HT1080 (cell line): ENCODE results near the gene PDE8A. TPM values are rescaled to one million over a fixed set of nuclear protein-coding genes. Genes with fewer than 3 reads are reported as not detected.
"Not testable (repeated sequence)": the region's sequence is repeated elsewhere in the genome, so short reads cannot be mapped to it uniquely, and the experiment has no call there.

Experiments used
- DNase-seq: peaks from one replicate; pipeline ENCODE4 v3.0.0-alpha.2; 2015; ENCODE audit warnings: low read depth
- small RNA-seq: library from RNA; depleted of rRNA; stranded (forward); fragments of <200 nt; gene quantifications from one replicate; pipeline ENCODE3, GENCODE V24; 2014
- total RNA-seq: library from RNA; depleted of rRNA; stranded (reverse); fragments of >200 nt; shearing (Covaris generic); gene quantifications from 2 replicates; pipeline ENCODE4 v1.2.3, GENCODE V29; 2014; rRNA removed

PDE8A gene
- total RNA-seq, 1 experiment from 2014 or later: 26.8 TPM

DNA sequence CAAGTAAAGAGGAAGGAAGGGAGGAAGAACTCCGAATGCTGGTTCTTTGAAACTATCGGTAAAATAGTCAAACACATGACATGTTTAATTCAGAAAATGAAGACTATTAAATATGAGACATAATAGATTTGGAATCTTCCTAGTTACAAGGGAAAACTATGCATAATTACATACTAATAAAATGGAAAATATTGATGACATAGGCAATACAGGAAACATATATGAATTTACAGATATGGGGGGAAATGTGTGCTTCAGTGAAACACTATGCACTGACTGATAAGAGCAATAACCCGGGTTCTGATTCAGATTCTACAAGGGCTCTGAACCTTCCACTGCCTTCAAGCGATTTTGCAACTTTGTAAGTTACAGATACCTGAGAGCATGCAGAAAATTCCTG is 185.9 kb downstream of the PDE8A start:
- DNase-seq: no peak

DNA sequence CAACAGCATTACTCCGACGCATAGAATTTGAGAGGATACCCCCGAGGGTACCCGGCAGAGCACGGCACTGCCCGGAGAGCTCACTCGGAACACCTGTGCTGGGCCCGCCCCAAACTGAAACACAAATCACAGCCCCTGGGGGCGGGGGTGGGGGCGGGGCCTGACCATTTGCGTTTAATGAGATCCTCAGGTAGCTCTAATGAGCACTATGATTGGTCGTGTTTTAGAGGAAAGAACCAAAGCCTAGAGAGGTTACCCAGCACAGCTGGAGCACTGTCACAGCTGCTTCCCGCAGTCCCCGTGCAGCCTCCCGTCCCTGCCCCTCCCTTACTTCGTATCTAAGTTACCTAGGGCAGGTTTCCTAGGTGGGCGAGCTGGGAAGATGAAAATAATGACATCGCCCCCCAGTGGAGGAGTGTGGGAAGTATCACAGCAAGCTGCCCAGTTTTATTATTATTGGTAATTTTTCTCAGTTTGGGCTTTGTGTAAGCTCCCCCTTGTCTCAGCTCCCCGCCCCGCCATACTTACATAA is 187.1 kb downstream of the PDE8A start:
- DNase-seq: peak; percentile 21

DNA sequence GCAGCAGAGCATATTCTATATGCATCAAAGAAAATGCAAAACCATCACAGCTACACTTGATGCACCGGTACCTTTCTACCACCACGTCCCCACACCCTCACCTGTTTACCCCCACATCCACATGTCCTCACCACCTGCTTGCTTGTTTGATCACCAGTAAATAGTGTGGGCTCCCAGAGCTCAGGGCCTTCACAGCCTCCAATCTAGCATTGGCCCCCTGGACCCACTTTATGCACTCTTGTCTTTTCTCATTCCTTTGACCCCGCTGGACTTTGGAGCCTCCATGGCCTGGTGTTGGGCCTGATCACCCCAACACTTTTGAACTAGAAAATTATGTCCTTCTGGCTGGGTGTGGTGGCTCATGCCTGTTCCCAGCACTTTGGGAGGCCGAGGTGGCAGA is 190.1 kb downstream of the PDE8A start:
- DNase-seq: no peak

DNA sequence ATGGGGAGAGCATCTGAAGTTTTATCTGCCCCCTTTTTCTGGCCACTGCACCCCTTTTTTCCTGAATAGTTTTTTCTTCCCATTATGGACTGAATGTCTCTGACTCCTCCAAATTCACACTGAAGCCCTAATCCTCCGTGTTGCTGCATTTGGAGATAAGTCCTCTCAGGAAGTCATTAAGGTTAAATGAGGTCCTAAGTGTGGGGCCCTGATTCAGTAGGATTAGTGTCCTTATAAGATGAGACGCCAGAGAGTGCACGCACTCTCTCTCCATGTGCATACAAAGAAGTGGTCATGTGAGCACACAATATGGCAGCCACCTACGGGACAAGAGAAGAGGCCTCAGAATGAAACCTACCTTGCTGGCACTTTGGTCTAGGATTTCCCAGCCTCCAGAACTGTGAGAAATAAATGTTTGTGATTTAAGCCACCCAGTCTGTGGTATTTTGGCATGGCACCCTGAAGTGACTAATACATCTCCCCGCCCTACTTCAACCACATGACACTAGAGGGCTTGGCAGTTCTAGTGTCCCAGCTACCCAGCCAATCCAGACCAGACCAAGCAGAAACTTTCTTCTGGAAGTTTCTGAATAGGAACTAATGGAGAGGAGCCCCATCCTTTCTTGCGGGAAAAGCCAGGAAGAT is 191.3 kb downstream of the PDE8A start:
- peak; percentile 64 for DNase-seq

DNA sequence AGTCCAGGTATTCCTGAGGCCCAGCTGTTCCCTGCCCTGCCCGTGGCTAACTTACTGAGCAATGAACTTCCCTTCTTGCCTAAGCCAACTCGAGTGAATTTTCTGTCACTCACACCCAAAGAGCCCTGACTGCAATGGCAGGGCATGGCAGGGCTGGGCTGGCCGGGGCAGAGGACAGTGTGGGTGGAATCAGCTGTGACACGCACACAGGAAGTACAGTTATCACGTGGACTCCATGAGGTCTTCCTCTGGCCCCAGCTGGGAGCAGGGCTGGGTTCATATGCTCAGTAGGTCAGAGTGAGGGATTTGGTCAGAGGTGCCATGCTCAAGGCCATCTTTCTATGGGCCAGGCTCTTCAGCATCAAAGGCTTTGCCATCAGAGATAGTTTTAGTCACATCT is 192.0 kb downstream of the PDE8A start:
- DNase-seq: not testable (repeated sequence)

DNA sequence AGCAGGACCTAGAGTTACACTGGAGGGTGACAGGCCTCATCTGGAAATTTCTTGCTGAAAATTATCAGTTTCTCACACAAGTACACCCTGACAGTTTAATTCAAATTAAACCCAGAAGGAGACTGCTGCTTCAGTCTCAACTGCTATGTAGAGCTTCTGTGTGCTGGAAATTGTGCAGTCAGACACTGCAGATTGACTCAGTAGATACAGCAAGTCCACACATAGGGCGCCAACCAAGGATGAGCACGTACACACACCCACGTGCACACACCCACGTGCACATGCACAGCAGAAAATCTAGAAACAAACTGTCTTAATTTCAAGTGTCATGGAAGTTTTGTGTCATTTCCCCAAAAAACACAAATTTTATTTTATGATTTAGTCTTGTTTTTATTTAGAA is 192.9 kb downstream of the PDE8A start:
- DNase-seq: no peak

DNA sequence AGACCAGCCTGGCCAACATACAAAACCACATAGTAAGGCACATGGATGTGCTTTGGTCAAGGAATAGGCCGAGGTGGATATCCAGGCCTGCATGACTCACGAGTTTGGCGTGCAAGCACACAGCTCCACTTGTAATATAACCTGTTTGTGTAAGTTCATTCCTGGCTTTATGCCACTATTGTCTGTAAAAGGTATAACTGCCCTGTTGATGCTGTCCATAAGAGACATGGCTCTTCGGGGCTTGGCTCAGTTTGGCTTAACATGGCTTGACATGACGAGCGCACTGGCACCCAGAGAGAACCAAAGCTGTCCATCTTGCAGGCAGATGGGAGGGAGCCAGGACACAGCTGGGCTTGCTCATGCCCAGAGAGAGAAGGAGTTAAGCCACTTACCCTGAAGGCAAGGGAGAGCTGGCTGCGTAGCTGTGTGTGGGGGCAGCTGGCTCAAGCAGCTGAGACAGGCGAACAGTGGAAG is 195.4 kb downstream of the PDE8A start:
- DNase-seq: peak; percentile 85

DNA sequence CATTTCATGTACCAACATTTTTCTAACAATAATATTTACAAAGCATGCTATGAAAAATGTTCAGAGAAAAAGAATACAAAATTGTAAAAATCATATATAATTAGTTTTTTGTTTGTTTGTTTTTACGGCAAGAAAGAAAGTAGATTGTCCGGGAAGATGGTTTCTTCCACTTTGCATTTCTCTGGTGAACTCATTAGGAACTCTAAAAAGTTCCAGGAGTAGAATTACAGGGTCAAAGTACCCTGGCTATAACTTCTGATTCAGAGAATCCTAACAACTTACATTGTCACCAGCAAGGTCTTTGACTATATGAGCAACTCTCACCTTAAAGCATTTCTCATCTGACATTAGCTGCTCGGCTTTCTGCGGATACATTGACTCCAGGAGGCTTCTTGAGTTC is 196.7 kb downstream of the PDE8A start:
- DNase-seq: no peak

DNA sequence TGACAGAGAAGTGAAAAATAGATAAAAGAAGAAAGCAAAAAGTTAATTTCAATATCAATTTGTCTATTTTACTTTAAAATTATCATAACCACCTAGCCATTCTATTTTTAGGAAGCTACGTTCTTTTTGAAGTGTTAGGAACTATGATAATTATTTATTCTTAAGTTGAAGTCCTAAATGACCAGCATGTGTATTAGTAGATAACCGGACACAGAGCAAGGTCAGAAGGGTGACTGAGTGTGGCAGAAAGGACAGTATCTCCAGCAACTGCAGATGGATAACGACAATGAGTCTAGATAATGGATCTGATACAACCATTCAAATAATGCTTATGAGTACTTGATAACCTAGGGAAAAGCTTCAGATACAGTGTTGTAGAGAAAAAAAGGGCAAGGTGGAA is 198.0 kb downstream of the PDE8A start:
- DNase-seq: no peak

DNA sequence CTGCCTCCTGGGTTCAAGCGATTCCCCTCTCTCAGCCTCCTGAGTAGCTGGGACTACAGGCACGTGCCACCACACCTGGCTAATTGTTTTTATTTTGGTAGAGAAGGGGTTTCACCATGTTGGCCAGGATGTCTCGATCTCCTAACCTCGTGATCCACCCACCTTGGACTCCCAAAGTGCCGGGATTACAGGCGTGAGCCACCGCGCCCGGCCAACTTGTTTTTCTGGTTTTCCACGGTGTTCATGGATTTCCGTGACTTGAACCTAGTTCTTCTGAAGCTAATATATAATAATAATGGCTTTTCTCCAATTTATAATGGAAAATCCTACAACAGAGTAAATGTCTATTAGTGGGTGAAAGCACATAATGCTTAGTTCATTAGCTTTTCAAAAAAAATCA is 203.7 kb downstream of the PDE8A start:
- DNase-seq: not testable (repeated sequence)

DNA sequence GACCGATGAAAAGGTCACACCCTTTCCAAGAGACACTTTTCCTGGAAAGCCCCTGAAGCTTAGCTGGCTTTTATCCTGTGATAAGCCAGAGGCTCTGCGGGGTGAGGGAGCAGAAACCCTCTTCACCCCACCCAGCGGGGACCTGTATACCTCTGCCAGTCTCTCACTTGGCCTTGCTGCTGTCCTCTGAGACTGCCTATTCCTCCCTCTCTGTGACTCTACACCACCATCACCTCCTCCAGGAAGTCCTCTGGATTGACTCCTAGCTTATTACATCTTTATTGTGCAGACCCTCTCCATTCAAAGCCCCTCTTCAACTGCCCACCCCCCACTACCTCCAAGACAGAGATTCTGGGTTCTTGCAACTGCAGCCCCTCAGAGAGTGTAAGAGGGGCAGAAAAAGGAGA is 206.5 kb downstream of the PDE8A start:
- not testable (repeated sequence) for DNase-seq

Small RNA genes lying within 50 kb of the gene (small RNA-seq; reads per million reads assigned to genes)
- gene AC044860.2: not detected
- gene RNU6-339P: not detected
- not detected for gene RNU6-796P

Other genes with a start within 250 kb of the PDE8A start
- gene ZNF592, start 233.3 kb upstream of the PDE8A start, total RNA-seq: 11.4 and 15.8 TPM in 2 replicates
- gene ALPK3, start 164.5 kb upstream of the PDE8A start, total RNA-seq: 0.02 and 0.03 TPM in 2 replicates
- gene SLC28A1, start 97.2 kb upstream of the PDE8A start, total RNA-seq: not detected in 2 replicates